ENCODE measurements around the gene PPP1R9B.

The PPP1R9B gene

DNA sequence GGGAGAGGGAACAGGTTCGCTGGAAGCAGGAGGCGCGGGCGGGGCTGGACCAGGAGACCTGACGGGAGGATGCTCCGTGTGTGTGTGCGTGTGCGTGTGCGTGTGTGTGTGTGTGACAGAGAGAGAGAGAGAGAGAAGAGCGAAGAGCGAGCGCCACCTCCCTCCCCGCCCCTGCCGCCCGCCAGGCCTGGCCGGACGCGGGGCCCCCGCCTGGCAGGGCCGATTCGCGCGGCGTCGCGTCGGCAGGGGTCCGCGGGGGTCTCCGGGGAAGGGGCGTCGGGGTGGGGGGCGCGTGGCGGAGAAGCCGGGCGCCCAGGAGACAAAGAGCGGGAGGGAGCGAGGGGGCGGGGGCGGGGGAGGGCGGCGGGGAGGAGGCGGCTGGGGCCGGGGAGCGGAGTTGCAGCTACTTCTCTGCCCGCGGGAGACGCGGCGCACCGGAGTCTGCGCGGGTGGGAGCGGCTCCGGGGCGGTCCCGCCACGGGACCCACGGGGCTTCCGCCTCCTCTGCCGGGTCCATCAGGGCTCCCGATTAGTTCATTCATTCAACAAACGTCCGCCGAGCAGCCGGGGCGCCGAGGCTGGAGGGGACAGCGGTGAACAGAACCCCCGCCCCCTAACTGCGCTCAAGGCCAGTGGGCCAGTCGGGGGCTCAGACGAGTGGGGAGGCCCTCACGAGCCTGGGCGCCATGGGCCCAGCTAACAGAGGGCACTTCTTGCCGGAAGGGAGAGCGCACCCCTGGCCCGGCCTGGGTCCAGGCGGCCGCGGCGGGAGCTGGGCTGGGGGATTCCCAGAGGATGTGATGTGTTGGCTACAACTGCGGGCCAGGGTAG, 20.5 kb downstream of the PPP1R9B start, which contains the start of gene SAMD14:
Gene SAMD14, minus strand, starts transcription at position 433 of the 831 bp plus-strand sequence. CDS start 5,201 bp downstream, outside the sequence.
- TF ChIP-seq ZNF274 (IDR thresholded peaks at IDR 0.05; ENCODE audit: low read depth, low read length) = no peak
- peak within 1 kb of the TSS; percentile 42; the same call in 1 of the 2 replicates for H3K4me3 ChIP-seq (ENCODE audit: low read length)

DNA sequence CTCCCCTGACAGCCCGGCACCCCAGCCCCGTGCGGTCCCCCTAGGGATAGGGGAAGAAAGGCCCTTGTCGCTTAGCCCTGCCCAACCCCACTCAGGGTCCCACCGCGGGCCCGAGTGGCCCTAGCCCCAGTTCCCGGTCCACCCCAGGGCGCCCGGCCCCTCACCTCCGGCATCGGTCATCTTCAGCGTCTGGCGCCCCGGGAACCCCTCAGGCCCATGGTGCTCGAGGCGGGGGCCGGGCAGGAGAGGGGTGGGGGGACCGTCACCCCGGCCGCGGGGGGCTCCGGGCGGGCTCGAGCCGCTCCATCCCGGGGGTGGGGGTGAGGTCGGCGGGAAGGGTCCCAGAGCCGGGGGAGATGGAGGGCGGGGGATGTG, 21.1 kb downstream of the PPP1R9B start:
- TF ChIP-seq ZNF274 (IDR thresholded peaks at IDR 0.05; ENCODE audit: low read depth, low read length) = no peak
- peak overlapping the region; percentile 20; the same call in 1 of the 2 replicates for H3K4me3 ChIP-seq (ENCODE audit: low read length)

DNA sequence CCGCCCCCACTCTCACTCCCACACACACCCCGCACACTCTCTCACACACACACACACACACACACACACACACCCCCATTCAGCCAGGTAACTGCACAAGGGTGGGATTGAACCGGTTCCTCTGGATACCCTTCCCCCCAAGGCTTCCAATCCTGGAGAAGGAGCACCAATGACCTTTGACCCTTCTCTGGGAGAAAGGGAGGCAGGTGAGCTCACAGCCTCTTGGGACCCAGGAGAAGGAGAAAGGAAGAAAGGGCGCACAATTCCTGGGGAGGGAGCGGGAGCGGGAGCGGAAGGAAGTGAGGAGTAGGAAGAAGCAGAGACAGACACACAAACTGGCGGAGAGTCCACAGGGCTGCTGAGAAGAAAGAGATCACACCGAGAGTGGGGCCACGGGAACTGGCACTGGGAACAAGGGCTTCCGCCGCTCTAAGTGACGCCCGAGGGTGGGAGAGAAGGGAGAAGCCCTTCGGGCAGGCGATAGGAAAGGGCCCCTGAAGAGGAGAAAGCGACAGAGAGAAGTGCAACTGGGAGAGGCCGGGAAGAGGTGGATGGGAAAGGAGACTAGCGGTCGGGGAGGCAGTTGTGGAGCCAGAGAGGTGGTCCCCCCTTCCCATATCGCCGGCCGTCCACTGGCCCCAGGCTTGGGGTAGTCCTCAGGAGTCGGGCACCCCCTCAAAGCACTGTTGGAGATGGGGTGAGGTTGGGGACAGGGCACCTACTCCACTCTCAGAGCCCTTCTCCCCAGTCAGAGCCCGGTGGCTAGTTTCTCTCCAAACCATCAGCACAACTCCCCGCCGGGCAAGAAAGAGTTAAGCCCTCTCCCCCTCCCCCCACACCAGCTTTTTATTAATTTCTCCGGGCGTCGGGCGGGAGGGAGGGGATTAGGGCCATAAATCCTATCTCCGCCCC, 21.8 kb downstream of the PPP1R9B start:
- H3K4me3 ChIP-seq (ENCODE audit: low read length) = no peak overlapping the region
- TF ChIP-seq ZNF274 (IDR thresholded peaks at IDR 0.05; ENCODE audit: low read depth, low read length) = no peak

DNA sequence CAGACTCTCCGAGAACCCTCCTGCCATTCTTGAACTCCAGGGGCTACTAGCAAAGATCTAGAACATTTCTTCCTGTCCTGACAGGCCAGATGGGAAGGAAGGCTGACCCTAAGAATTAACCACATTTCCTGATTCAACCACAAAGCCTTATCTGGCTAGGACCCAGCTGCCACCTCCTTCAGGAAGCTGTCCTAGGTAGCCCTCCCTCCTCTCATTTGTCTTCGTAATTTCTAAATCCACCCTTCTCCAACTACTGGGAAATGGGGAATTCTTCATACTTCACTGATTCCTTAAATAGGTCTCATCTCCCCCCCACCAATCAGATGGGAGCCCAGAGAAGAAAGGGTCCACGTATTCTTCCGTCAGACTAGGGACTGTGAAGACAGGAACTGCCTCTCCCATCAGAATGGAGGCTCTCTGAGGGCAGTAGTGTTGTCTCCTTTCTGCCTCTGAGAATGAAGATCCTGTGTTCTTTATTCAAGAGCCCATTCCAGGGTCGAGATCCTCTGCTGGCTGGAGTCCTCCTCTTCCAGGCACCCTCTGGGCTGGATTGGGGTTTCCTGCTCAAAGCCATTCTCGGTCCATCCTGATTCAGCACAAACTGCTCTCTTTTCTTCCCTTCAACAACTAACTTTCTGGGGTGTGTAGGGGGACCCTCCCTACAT, 22.6 kb downstream of the PPP1R9B start:
- no peak for TF ChIP-seq ZNF274 (IDR thresholded peaks at IDR 0.05; ENCODE audit: low read depth, low read length)
- H3K4me3 ChIP-seq (ENCODE audit: low read length) = no peak overlapping the region

DNA sequence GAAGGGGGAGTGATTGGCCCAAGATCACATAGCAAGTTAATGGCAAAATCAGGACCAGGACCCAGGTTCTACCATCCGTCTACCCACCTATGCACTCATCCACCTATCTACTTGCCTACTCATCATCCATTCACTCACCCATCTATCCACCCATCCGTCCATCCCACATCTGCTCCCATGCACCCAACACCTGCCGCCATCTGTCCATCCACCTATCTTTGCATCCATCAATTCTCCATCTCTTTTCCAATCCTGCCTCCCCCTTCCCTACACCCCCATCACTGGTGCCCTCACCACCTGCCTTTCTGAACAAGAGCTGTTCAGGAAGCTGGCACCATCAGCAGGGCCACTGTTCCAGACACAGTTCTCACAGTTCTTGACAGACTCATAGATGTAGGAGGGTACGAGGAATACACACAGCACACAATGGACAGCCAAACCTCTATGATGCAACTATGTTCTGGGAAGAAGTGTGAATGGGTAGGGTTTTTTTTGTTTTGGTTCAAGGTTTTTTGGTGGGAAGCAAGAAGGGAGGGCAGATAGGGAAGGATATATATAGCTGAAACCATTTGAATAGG, 25.0 kb downstream of the PPP1R9B start:
- no peak overlapping the region for H3K4me3 ChIP-seq (ENCODE audit: low read length)
- no peak for TF ChIP-seq ZNF274 (IDR thresholded peaks at IDR 0.05; ENCODE audit: low read depth, low read length)

DNA sequence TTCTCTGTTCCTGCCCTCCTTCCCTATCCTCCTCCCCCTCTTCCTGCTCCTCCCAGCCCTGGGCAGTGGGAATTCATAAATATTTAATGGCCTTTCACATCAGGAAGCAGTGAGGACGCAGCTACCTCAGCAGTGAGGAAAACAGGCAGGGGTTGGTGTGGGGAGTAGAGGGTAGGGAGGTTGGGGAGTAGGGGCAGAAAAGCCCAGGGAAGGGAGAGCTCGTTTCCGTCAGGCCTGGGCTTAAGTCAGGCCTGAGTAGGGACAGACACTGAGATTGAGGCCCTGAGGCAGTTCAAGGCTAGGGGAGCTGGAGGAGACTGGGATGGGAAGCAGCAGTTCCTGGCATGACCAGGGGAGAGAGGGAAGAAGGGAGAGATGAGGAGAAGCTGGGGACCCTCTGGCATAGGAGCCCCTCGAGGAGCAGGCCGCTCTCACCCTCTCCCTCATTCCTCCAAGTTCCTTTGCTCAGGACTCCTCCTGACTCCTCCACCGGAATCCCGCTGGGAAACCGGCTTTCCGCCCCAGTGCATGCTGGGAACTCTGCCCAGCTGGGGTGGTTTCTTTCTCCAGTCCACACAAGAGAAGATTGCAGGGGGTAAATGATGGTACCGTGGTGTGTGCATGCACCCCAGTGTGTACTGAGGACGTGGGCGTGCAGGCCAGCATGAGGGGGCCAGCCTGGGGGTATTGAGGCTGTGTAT, 26.7 kb downstream of the PPP1R9B start:
- H3K4me3 ChIP-seq (ENCODE audit: low read length) = no peak overlapping the region
- no peak for TF ChIP-seq ZNF274 (IDR thresholded peaks at IDR 0.05; ENCODE audit: low read depth, low read length)

DNA sequence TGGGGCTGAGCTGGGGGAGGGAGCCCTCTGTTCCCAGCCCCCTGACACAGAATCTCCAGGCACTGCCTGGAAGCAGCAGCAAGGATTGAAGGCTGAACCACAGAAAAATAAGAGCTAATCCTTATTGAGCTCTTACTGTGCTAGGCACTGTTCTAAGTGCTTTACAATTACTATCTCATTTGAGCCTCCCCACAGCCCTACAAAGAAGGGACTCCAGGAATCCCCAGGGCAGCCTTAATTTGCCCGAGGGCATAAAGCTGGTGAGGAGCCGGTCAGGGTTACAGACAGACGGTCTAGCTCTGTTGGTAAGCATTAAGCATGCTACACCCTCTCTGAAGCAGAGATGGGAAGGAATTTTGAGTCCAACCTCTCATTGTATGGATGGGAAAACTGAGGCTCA, 27.5 kb downstream of the PPP1R9B start:
- H3K4me3 ChIP-seq (ENCODE audit: low read length) = no peak overlapping the region

DNA sequence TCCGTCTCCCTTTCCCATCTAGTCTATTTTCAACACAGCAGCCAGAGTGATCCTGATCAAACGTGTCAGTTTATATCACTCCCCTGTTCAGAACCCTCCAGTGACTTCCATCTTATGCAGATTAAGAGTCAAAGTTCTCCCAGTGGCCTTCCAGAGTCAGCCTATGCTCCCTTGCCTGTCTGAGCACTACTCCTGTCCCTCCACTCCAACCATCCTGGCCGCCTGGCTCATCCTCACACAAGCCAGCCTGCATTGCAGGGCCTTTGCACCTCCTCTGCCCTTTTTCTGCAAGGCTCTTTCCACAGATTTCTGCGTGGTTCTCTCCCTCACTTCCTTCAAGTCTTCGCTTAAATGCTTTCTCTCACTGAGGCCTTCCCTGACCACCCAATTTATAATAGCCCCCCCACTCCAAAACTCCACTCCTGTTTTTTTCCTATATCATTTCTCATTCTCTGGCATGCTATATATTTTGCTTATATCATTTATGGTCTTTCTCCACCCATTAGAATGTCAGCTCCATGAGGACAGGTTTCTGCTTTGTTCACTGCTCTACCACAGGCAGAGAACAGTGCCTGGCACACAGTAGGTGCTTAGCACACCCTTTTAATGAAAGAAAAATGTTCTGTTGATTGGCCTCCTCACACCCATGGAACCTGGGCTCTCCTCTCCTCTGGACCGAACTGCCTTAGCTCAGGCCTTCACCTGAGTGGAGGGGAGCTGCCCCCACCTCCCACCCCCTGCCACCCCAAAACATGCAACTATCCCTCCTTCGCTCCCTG, 29.8 kb downstream of the PPP1R9B start:
- H3K4me3 ChIP-seq (ENCODE audit: low read length) = no peak overlapping the region

More for the DNA sequence above, 27.5 kb downstream of the PPP1R9B start:
- TF ChIP-seq ZNF274 (IDR thresholded peaks at IDR 0.05; ENCODE audit: low read depth, low read length) = no peak

DNA sequence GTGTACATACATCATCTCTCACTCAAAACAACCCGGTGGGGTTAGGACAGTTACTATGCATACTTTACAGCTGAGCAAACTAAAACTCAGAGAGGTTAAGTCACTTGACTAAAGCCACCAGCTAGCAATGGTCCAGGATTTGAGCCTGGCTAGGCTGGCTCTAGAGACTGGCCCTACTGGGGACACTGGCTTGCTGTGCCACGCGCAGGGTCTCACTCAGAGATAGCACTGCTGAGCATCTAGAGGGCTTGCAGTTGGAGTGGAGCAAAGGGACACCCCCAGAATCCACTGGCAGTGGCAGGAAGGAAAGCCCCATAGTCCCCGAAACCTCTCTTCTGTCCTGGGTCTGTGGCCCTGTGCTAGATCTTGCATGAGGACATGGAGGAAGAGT, 31.7 kb downstream of the PPP1R9B start:
- TF ChIP-seq ZNF274 (IDR thresholded peaks at IDR 0.05; ENCODE audit: low read depth, low read length) = no peak
- no peak overlapping the region for H3K4me3 ChIP-seq (ENCODE audit: low read length)

More for the DNA sequence above, 29.8 kb downstream of the PPP1R9B start:
- no peak for TF ChIP-seq ZNF274 (IDR thresholded peaks at IDR 0.05; ENCODE audit: low read depth, low read length)

DNA sequence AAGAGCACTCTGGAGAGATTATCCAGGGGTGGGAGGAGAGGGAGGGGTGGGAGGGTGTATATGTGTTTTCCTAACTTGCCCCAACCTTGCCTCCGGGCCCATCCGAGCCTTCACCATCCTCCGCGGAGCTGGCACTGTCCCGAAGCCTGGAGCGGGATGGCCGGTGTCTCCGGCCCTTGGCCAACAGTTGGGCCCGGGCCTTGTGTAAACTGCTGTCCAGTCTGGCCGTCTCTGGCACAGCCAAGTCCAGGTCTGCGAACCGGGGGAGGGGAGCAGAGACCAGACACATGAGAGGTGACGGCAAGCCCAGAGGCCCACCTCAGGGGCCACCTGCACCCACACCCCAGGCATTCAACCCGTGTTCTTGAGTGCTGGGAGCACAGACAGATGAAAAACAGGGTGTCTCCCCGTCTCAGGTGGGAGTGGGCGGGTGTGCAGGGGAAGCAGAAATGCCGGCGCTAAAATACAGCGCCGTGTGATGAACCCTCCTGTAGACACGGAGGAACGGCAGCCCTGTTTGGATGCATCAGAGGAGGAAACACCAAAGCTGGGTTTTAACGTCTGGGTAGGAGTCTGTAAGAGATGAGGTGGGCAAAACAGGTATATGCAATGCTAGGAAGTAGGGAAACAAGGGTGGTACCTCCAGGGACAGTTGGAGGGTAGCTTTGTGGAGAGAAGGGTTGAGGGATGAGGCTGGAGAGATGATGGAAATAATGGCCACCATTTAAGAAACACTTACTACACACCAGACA, 32.2 kb downstream of the PPP1R9B start:
- TF ChIP-seq ZNF274 (IDR thresholded peaks at IDR 0.05; ENCODE audit: low read depth, low read length) = no peak
- H3K4me3 ChIP-seq (ENCODE audit: low read length) = no peak overlapping the region

DNA sequence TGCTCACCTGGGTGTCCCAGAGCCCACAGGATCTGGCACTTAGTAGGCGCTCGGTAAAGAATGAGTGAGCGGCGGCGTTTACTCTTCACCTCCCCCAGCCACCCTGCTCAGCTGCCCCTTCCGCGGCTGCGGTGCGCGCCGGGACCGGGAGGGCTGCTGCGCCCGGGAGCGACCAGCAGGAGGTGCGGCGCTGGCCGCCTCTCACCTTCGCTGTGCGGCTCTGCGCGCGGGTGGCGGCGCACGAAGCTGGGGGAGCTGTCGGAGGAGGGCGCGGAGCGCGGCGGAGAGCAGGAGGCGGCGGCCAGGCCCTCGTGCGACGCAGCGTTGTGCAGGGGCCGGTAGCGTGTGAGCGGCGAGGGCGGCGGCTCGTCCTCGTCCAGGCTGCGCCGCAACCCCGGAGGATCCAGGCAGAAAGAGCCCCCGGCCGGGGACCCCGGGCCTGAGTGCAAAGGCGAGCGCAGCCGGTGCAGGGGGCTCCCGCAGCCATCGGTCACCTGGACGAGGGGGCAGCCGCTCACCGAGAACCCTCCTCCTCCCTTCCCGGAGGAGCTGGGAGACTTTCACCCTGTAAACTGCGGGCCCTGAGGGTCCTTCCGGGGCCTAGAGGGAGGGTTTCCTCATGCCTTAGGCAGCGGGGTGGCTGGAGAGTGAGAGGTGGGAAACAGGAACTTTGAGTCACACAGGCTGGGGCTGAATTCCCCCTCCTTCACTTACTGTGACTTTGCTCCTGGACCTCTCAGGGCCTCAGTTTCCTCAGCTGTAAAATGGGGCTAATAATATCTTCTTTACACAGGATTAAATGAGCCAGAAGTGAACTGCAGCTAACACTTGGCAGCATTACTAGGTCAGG, 33.0 kb downstream of the PPP1R9B start:
- H3K4me3 ChIP-seq (ENCODE audit: low read length) = no peak overlapping the region
- TF ChIP-seq ZNF274 (IDR thresholded peaks at IDR 0.05; ENCODE audit: low read depth, low read length) = no peak
